GM21786 (cell line): ENCODE data around the gene TEF.
"Not testable (repeated sequence)": the region's sequence is repeated elsewhere in the genome, so short reads cannot be mapped to it uniquely, and the experiment has no call there.

Source experiments
- ATAC-seq: cut with Tn5 transposase; IDR thresholded peaks from one replicate; pipeline ENCODE4 v1.9.1; 2021; ENCODE audit not compliant: unreplicated experiment

Gene TEF

DNA sequence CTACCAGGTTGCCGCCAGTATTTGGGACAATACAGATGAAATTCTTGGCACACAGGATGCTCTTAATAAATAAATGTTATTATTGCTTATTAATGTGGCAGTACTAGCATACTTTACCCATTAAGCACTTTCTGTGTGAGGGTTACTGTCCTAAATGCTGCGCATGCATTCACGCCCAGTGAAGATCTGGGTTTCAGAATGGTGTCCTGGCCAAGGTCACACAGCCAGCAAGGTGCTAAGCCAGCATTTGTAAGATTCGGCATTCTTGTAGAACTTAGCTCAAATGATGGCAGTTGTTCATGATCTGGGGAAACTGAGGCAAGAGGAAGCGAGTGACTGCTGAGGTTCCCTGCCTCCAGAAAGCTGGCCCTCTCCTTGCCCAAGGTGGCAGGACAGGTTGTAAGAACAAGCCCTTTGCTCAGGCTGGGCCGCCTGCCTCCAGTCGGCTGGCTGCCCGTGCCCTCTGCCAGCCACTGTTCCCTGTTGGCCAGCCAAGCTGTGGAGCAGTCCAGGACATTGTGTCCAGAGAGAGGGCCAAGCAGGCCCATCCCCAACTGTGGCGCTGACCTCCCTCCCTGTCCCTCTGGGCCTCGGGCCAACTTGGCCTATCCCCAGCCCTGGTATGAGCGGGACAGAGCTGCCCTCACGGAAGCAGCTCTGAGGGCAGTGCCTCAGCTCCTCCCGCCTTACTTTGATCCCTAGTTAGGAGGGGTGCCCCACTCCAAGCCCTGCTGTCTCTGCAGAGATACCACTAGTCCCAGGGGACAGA is 36.1 kb downstream of the TEF start:
- ATAC-seq, result no peak

DNA sequence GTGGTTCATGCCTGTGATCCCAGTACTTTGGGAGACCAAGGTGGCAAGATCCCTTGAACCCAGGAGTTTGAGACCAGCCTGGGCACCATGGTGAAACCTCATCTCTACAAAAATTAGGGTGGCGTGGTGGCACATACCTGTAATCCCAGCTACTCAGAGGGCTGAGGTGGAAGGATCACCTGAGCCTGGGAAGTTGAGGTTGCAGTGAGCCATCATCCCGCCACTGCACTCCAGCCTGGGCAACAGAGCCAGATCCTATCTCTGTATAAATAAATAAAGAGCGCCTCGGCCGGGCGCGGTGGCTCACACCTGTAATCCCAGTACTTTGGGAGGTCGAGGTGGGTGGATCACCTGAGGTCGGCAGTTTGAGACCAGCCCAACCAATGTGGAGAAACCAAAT is 37.0 kb downstream of the TEF start:
- no peak for ATAC-seq

DNA sequence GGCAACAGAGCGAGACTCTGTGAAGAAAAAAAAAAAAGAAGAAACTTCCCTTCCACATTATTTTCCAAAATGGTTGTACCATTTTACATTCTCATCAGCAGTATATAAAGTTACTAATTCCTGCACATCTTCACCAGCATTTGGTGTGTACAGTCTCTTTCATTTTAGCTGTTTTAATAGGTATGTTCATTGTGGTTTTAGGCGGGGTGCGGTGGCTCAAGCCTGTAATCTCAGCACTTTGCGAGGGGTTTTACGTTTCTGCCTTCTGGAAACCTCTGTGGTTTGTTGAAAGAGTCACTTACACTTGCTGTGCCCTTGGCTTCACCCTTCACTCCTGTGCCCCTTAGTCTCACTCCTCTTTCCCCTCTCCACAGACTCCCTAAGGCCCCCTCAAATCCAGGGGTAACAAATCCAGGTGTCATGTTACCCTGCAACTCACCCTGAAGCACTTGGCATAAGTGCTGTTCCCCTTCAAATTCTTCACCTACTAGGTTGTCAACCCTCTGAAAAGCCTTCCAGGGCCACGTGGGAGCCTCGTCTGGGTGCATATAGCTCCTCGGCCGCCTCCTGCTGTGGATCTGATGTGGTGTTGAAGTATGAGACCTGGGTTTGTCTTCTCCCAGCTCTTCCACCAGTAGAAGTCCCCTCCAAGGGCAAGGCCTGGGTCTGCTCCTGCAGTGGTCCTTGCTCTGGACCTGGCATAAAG is 44.1 kb downstream of the TEF start:
- no peak for ATAC-seq

DNA sequence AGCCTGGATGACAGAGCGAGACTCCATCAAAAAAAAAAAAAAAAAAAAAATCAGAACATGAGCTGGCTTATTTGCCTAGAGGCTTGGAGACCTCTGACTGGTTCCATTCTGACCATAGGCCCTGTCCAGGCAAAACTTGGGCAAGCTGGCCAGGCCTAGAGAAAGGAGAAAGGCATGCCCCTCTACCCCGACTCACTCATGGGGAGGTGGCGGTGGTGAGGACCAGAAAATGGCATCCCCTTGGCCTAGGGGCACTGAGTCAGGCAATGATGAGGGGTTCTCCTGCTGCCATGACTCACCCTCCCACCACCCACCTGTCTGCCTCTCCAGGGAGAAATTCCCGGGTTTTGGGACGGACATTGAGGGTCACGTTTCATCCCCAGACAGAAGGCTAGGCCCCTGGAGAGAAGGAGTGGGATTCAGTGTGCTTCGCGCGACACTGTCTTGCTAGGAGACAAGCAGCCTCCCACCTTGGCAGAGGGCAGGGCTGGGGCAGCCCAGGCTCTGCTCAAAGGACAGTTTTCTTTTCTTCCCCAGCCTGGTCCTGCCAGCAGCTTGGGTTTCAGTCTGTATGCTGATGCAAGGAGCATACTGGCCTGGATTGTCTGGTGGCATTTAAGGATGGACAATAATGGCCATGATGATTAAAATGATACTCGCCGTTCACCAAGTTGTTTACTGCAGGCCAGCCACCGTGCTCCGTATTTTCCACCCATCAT is 47.6 kb downstream of the TEF start:
- no peak for ATAC-seq

DNA sequence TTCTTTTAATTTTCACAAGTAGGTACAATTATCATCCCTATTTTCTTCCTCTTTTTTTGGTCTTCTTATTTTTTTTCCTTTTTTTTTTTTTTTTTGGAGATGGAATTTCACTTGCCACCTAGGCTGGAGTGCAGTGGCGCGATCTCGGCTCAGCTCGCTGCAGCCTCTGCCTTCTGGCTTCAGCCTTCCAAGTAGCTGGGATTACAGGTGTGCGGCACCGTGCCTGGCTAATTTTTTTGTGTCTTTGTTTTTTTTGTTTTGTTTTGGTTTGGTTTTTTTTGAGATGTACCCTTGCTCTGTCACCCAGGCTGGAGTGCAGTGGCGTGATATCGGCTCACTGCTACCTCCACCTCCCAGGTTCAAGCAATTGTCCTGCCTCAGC is 48.2 kb downstream of the TEF start:
- ATAC-seq, result no peak

DNA sequence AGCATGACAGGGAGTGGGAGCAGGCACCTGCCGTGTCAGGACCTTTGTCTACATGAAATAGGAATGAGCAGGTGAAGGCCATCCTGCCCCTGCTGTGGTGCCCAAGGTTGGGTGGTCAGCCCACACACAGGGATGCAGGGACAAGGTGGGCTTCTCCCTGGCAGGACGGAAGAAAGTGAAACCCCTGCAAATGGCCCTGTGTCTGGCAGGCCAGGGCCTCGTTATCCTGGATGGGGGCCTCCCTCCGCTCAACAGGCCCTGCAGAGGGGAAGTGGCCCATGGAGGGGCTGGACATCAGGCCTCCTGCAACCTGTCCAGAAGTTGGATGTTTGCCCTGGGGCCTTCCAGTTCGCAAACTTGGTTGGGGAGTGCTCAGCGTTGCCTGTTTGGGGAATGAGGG is 49.9 kb downstream of the TEF start:
- no peak for ATAC-seq

DNA sequence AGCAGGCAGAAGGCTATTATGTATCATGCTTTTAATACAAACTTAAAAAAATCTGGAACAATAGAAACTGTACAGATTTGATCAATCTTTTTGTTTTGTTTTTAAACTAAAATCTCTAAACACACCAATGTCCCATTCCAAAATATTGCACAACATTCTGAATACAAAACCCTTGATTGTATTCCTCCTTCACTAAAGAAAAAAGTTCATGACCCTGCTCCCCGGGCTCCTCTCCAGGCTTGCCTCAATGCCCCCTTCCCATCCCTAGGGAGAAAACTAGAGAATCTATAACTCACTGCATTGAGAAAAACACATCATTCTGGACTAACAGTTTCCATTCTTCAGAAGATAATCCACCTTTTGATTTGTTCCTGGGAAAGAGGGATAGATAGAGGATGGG is 51.7 kb downstream of the TEF start:
- ATAC-seq, result not testable (repeated sequence)

DNA sequence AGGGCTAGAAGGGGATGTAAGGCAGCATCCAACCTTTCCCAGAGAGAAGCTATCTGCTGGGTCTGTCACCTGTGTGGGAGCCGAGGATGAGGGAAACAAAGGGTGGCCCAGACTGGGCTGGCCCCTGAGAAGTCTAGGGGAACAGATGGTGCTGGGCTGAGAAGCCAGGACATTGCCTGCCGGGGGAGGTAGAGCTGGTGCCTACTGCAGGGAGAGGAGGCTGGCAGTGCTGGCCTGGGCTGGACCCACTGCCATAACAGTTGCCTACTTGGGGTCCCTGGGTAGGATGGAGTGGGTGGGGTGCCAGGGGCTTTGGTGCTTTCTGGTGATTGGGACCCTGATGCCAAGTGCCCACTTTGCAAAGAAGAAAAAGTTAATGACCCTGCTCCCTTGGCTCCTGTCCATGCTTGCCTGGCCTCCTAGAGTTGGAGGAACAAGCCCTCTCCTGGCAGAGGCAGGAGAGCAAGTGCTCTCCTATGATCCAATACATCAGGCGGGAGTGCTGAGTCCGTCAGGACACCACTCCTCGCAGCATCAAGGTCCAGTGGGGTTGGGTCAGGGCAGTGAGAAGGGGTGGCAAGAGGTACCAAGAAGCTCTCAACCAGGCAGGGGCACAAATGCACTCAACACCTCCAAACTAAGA is 52.7 kb downstream of the TEF start:
- not testable (repeated sequence) for ATAC-seq

DNA sequence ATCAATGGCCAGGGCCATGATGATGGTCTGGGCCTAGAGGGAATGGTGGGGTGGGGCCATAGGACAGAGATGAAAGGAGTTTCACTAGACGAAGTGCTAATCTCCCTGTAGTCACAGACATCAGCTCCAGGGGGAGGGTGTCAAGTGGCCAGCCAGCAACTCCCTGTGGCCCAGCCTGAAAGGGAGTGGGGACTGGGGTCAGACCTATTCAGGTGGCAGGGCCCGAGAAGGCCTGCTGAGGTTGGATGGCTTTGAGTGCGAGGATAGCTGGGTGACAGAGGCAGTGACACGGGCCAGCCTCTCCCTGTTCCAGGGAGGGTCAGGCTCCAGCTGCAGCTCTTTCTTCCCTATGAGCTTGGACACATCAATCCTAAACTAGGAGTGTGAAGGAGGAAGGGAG is 53.8 kb downstream of the TEF start:
- no peak for ATAC-seq

DNA sequence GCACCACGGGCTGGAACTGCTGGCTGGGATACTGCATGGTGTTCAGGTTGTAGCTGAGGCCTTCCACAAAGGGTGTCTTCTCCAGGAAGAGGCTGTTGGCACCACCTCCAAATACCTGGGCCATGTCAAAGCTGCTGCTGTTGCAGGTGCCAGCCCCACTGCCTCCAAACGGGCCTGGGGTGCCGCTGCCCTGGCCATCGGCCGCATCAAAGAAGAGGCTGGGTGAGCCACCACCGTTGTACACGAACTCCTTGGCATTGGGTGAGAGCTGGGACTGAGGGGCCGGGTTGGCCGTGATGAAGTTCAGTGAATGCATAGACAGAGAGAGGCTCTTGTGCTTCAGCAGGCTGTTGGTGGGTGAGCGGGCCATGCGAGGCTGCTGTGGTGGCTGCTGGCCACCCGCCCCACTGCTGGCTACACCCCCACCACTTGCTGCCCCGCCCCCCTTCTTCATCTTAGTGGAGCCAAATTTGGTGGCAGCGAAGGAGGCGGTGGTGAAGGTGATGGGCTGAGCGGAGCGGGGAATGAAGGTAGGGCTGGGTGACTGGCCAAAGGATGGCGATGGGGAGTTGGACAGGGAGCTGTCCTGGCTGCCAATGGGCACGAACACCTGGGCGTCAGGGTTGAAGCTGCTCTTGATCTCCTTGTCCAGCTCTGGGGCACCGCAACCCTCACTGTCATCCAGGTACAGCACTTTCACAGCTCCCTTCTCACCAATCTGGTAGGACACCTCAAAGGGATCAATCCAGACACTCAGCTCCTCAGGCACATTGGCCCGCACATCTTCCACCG is 54.8 kb downstream of the TEF start:
- no peak for ATAC-seq

DNA sequence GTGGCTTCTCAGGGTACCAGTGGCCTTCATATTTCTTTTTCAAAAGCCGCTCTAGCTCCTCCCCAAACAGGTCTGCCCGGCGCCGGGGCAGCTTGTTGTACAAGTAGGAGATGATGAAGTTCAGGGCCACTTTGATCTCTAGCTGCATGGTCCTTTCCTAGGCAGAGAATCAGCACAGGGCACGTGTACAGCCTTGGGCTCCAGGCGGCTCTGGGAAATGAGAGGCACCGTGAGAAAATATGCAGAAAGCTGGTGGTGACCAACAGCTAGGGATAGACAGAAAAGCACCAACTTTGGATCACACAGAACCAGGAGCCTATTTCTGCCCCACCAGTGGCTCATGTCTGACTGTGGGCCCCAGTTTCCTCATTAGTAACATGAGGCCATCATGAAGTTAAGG is 55.5 kb downstream of the TEF start:
- no peak for ATAC-seq

DNA sequence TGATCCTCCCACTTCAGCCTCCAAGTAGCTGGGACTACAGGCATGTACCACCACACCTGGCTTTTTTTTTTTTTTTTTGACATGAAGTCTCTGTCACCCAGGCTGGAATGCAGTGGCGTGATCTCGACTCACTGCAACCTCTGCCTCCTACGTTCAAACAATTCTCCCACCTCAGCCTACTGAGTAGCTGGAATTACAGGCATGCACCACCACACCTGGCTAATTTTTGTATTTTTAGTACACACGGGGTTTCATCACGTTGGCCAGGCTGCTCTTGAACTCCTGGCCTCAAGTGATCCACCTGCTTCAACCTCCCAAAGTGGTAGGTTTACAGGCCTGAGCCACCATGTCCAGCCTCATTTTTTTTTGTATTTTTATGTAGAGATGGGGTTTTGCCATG is 58.8 kb downstream of the TEF start:
- not testable (repeated sequence) for ATAC-seq

DNA sequence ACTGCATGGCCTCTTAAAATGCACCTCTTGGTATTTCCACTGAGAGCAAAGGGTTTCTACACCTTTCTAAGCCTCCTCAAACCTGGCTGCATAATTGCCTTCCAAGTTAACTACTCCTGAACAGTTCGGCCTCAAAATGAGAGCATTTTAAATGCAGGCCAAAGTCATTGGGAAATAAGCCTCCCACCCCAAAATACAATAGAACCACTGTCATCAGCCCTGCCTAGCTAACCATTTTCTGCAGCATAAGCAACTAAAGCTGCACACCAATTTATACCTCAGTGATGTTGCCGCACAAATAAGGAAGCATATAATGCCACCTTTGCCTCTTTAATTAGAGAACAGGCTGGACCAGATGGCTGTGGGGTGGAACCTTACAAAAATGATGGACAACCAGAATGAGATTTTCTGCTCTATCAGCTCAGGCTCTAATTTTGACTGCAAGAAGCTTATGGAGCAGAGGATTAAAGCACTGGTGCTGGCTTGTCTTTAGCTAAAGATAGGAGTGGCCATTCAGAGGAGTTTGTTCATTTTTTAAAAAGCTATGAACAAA is 60.6 kb downstream of the TEF start:
- no peak for ATAC-seq

DNA sequence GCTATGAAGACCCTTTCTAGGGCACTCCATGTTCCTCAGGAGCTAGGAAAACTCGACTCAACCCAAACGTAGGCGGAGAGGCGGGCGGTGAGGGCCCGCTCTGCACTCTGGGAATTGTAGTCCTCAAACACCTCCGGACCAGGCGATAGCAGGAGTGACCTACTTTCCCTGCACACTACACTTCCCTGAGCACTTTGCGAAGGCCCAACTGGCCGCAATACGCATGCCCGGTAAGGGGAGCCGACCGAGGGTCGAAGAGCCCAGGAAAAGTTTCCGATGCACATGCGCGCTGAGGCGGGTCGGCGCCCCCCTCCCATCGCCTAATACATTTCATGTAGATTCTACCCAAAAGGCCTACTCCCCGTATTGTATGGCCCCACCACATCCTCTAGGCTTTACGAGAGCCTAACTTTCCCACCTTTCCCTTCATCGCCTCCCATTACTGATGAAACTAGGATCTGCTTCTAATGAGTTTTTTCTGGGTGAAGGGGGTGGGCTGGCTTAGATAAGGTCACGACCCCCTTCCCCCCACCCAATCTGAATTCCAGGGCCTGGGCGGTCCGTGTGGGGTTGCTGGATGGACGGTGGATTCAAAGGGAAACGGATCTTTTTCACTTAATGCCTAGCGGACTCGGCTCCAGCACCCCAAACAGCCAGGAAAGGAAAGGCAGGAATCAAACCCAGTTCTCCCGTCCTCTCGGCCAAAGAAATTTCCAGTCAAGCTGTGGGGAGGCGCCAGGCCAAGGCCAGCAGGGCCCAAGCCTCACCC is 62.8 kb downstream of the TEF start:
- ATAC-seq, result peak; percentile 52

DNA sequence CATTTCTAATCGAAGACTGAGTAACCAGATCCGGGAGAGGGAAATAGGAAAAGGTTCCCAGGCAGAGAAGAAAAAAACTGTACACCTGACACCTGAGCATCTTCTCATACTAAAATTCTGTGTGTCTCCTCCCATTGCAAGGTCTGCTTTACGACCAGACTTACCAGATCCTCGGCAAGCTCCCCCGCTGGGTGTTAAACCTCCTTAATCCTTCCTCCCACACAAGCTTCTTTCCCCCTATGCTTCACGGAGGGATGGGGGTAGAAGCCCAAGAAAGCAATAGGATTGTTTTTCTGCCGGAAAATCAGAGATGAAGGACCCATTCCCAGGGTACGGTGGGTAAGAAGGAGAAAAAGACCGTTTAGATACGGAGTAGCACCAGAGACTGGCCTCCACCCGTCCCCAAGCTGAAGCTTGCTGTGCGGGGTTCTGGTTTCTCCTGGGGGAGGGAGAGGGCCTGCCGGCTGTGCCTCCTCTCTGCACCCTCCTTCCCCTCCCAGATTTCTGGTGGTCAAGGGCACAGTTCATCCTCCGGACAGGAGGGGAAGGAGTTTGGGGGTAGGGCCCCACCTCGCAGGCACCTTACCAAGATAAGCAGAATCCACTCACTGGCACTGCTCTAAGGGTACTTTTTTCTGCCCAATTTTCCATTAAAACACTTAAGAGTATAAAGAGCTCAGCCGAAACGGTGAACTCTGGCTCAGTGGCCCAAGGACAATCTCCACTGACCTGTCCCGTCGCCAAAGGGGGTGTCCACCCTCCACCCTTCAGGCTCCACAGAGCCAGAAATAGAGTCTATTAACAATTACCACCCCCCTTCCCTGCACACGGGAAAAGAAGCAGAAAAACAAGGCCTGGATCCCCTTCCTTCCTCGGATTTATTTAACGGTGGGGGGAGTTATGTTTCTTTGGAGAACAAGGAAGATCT is 63.7 kb downstream of the TEF start:
- no peak for ATAC-seq

DNA sequence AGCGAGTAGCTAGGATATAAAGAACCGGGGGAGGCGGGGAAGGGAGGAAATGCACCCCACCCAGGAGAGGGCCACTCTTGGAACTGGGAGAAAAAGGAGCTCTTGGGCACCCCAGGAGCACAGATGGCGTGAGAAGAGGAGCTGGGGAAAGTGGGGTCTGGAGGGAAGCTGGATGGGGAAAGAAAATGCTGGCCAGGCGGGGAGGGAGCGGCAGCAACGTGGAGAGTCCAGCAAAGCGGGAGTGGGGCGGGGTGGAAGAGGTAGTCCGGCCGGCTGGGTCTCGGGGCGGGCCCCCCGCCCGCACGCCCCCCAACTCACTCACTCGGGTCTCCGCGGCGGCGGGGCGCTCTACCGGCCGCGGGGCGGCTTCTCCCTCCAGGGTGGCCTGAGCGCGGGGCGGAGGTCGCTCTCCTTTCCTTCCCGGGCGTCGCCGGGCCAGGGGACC is 64.3 kb downstream of the TEF start:
- no peak for ATAC-seq

DNA sequence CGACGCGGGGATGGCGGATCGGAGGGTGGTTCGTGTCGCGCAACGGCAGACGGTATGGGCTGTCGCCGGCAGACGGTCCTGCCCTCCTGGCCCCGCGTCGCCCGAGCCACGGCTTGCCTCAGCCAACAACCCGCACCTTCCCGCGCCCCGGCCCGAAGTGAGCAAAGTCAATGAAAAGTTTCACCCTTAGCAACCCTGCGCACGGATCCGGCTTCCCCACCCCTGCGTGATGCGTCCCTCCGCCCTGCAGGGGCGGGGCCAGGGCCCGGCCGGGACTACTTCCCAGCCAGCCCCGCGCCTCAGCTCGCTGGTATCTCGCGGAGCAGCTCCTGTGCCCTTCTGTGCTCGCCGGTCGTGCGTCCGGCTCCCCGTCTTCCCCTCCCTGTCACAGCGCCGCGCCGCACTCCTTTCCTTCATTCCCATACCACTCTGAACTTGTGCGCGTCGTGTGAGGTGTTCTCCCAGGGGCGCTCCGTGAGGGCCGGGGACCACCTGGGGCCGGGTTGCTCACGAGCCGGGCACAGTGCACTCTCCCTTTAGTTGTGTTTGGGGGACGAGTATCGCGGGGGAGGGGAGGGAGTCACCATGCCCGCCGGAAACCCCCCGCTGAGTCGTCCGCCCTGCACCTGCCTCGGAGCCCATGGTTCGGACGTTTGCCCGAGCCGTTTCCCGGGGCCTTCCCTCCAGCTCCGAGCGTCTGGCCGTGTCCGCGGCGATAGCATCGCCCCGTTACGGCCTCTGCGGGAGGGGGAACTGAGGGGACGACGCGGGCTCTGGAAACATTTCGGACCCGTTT is 65.1 kb downstream of the TEF start, which contains the start of gene TOB2:
TOB2 (minus strand) TSS at position 163 of the 796 bp plus-strand sequence. CDS start 9,456 bp downstream, outside the sequence.
- no peak for ATAC-seq
